NCI-H146 (cell line): ENCODE data around the gene MUSTN1.

Experiments used
- DNase-seq: peaks from one replicate; lab custom pipeline; 2025; lab: John Stamatoyannopoulos, UW

The MUSTN1 gene

DNA sequence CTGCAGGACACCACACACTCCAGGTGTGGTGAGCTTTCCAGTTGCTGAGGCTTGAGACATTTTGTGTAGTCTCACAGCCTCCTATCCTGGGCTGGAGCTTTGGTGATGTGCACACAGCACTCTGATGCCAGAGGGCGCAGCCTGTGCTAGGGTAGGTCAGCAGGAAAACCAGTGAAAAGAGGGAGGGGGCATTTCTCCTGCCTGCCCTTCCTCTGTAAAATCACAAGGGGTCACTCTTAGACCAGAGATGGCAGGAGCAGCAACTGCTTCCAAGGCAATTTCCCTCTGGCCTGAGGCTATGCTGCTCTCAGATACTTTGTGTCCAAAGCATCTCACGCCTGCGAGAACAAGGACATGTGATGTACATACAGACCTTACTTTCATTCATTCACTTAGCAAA is 16.5 kb upstream of the MUSTN1 start:
- DNase-seq = peak; percentile 68

GRCh38 chr3:52849656-52850055 is 14.8 kb upstream of the MUSTN1 start:
- DNase-seq = no peak

GRCh38 chr3:52848617-52849016 is 13.8 kb upstream of the MUSTN1 start:
- no peak for DNase-seq

GRCh38 chr3:52847726-52848125 is 12.9 kb upstream of the MUSTN1 start:
- no peak for DNase-seq

DNA sequence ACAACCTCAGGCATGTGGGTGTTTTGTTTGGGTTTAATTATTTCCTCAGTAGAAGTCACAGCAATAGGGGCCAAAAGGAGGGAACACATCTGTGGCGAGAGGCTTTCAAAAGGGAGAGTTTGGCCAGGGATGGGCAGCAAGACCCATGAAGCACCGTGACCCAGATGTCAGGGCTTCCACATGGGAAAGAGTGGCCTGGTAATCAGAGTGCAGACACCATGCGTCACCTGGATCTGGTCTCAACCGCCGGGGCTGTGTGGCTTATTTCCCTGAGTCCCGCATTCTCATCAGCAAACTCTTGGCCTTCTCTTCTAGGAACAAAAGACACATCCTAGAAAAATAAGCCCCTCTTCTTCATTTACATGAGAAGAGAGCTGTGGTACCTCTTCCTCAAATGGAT is 12.4 kb upstream of the MUSTN1 start:
- DNase-seq = no peak

DNA sequence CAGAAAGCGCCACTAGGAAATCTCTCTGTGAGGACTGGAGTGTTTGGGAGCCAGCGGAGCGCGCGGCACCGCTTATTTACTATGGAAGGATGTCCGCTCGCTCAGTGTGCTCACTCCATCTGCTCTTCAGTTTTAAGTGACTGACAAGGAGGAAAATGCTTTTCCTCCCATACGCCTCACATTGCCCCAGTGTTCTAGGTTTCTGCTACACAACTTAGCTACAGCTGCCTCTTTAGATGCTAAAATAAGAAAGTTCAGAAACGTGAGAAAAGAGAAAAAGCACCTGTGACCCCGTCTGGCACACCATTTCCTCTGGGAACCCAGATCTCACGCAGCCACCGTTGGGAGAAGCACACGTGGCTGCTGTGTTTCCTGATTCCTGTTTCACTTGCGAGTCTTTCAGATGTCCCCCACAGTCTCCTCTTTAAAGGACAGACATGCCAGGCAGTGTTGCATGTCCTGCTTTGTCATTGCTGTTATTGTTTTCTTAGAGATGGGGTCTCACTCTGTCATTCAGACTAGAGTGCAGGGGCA is 11.7 kb upstream of the MUSTN1 start:
- no peak for DNase-seq

DNA sequence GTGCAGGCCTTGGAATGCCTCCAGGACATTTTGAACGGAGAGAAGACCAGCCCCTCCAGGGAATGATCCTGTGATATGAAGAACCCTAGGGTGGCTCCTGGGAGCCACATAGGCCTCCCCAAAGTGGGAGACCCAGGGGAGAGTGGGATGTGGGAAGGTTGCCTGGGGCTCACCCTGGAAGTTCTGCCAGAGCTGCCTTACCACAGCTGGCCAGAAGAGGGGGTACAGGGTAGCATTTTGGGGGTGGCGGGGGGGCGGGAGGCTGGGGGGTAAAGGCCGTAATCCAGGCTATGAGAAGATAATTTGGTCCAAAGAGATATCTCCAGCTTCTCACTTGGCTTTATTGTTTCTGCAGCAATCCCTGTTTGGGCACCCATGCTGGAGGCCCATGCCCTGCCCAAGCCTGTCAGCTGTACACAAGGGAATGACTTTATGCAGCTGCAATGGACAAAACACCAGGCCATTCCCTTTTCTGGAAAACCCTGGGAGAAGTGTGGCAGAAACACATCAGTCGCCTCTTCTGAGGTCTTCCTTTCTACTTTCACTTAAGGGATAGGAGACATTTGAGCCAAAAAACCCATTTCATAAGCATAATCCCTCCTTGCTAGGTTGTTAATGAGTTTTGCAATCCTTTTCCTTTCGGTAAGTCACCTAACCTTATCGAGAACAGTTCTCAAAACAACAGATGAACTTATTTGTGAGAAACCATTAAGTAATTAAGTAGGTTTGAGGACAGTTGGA is 11.0 kb upstream of the MUSTN1 start:
- no peak for DNase-seq

GRCh38 chr3:52845157-52845556 is 10.3 kb upstream of the MUSTN1 start:
- peak; percentile 4 for DNase-seq

- DNase-seq = no peak
Observed at GRCh38 chr3:52844290-52844975, 9.6 kb upstream of the MUSTN1 start.

- no peak for DNase-seq
Observed at GRCh38 chr3:52843881-52844280, 9.1 kb upstream of the MUSTN1 start.

- no peak for DNase-seq
Observed at GRCh38 chr3:52843108-52843865, 8.5 kb upstream of the MUSTN1 start.

- no peak for DNase-seq
Observed at GRCh38 chr3:52842424-52842823, 7.6 kb upstream of the MUSTN1 start.

- no peak for DNase-seq
Observed at GRCh38 chr3:52841981-52842340, 7.1 kb upstream of the MUSTN1 start.

DNA sequence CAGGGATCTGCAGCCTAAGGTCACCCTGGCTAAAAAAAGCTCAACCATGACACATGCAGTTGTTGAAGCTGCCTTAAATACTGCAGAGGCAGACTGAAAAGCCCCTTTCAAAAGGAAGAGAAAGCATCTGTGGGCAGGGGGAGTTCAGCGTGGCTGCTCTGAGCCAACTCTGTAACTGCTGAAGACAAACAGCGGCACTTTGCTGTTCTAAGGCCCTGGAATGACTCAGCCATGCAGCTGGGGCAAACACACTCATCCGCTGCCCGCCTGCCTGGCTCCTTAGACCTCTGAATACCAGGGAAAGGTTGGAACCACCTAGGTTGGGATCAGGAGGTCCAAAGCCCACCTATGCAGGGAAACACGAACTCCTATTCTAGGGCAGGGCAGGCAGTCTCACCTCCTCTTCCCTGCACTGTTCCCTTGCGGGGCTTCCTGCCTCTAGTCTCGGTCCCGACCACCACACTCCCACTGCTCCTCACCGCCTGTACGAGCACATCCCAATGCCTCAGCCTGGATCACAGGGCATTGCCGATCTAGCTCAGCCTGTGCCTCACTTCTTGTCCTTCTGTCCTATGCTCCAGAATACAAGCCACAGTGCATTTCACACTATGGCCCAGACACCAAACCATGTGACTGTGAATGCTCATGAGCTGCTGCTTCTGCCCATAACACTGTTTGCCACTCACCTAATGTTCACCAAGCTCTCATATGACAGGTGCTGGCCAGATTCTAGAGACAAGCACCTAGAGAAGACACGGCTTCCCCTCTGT is 6.6 kb upstream of the MUSTN1 start:
- no peak for DNase-seq

DNA sequence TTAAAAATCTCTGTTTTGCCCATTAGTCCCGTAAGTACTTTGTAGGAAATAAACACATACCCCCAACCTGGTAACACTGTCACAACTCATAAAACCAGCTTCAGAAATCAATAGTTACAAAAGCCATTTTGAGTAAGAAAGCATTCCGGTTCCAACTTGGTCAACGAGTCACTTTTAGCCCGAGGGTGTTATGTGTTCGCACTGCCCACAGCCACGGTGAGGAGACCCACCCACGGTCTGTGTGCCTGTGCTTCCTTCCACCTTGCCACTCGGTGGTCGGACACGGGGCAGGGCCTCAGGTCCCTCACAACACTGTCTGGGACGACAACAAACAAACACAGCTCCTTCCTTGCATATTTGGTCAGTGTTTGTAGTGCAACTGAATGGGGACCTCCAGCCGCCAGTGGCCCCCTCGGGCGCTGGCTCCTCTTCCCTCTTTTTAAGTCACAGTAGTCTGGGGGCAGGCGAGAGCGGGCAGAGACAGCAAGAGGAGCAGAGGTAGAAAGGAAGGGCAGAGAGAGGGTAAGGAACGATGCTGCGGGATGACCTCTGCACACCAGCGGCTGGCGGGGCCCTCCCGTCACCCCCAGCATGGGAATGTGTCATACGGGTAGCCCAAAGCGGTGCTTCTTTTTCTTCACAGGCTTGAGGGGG is 5.2 kb upstream of the MUSTN1 start:
- no peak for DNase-seq

DNA sequence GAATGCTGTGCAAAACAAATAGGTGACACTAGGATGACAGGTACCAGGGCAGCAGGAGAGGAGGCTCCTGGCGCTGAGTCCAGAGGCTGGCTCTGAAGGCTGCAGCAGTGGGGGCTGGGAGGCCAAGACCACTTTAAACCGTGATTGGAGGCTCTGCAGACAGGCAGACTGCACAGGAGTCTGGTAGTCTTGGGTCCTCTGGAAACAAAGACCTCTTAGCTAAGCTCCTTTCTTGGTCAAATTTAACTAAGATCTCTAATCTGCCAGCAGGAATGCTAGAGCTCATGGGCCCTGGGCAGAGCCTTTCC is 4.4 kb upstream of the MUSTN1 start:
- no peak for DNase-seq

- DNase-seq = no peak
Observed at GRCh38 chr3:52838561-52839267, 3.9 kb upstream of the MUSTN1 start.

- no peak for DNase-seq
Observed at GRCh38 chr3:52836986-52837385, 2.2 kb upstream of the MUSTN1 start.

DNA sequence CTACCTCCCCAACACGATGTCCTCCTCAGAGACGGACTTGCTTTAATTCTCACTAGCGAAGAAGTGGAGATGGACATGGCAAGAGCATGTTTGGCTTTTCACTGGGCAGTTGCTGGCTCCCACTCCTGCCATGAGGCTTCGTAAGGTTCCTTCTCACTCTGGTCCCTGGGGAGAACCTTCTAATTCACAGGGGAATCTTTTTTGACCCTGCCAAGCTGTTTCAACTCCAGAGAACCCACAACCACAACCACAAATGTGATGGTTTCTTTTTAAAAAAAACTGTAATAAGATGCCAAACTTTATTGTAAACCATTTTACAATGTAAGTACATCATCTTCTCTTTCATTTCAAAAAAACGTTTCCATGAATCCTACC is 1.6 kb upstream of the MUSTN1 start:
- DNase-seq = no peak

DNA sequence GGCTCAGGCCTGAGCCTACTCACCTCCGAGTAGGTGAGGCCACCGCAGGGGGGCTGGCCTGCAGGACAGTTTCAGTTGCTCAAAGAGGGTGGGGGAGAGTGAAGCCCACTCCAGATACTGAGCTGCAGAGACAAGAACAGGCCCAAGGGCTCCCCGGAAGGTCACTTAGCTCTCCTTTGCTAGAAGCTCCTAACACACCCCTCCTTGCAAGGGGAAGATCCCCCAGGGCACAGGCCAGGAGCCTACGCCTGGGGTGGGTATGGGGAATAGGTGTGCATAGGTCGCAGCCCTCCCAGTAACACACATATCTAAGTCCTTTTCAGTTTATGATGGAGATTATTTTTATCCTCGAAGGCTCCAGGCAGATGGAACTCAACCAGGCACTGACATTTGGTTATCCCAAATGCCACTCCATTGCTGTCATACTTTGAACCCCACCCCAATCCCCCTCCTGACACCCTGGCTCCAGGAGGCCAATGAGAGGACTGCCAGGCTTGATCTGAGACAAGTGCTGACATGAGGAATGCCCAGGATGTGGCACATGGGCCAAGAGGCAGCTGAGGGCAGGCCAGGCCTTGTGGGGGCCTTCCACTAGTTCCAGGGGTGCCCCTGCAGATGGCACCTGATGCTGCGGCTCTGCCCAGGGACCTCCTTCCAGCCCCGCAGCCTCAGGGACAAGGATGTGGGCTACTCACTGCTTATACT is 1.1 kb upstream of the MUSTN1 start:
- DNase-seq = no peak

DNA sequence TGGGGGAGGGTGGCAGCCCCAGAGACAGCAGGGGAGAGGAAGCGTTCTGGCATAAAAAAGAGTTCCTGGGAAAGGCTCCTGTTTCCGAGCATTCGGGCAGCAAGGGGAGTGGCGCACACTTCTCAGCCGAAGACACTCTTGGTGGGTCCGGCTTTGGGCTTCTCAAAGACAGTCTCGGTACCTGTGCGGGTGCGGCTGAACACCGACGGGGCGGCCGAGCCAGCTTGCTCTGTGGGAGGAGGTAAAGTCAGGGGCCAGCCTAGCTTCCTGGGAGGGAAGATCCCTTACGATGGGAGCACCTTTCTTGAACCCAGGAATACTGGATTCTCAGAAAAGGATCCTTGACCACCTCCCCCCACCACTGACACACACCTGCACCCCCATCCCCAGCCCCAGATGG is 1.6 kb downstream of the MUSTN1 start:
- no peak for DNase-seq
